ENCODE measurements around the gene DNAH1.

The DNAH1 gene

DNA sequence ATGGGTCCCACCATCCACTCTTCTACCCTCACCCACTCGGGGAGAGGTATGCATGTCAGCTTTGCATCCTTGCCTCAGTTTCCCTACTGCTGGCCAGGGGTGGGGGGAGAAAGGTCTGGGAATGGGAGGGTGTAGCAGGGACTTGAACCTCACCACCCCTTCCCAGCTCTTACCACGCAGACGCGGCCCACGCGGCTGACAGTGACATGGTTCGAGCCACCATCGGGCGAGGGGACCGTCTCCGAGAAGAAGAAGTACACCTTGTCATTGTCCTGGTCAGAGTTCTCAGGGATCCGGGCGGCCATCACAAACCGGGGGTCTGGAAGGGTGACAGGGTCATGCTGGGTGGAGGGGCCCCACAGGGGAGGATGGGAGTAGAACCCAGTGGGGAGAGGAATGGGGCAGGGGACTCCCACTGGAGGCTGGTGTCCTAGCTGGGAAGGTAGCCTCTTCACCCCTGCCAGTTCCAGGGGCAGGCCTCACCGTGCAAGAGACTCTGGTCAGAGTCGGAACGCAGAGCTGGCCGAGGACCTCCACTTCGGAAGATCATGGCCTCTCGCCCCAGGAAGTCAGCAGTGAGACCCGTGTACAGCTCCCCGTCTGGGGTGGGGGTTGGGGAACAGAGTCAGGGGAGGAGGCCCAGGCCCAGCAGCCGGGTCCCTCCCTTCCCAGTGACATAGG is 125.1 kb downstream of the DNAH1 start:
- DNase-seq (ENCODE audit: low read depth): no peak
- H3K4me3 ChIP-seq (ENCODE audit: low read length): no peak overlapping the region
- TF ChIP-seq, protein P1, sequence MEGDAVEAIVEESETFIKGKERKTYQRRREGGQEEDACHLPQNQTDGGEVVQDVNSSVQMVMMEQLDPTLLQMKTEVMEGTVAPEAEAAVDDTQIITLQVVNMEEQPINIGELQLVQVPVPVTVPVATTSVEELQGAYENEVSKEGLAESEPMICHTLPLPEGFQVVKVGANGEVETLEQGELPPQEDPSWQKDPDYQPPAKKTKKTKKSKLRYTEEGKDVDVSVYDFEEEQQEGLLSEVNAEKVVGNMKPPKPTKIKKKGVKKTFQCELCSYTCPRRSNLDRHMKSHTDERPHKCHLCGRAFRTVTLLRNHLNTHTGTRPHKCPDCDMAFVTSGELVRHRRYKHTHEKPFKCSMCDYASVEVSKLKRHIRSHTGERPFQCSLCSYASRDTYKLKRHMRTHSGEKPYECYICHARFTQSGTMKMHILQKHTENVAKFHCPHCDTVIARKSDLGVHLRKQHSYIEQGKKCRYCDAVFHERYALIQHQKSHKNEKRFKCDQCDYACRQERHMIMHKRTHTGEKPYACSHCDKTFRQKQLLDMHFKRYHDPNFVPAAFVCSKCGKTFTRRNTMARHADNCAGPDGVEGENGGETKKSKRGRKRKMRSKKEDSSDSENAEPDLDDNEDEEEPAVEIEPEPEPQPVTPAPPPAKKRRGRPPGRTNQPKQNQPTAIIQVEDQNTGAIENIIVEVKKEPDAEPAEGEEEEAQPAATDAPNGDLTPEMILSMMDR (IDR thresholded peaks at IDR 0.05; ENCODE audit: insufficient read depth, low read depth, low read length, missing control alignments): no peak

DNA sequence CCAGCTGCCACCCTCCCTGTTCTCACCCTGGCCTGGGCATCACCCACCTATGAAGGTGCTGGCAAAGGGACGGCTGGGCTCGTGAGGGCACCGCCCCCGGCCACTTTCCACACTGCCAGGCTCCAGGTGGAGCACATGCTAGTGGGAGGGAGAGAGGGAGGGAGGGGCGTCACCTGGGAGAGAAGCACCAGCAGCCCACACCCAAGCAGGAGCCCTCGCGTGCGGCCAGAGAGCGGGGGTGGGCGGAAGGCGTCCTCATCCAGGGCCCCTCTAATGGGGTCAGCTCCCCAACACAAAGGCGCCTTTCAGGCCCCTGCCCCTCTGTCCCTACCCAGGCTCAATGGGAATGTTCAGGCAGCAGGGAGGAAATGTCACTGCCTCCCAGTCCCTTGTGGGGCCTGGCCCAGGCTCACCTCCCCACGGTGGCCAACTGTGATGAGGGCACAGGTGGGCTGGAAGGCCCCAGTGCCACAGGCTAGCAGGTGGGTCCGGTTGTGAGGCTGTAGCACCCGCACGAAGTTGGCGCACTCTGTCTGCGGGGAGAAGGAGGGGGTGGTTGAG is 125.7 kb downstream of the DNAH1 start:
- no peak for DNase-seq (ENCODE audit: low read depth)
- TF ChIP-seq, protein P1 (IDR thresholded peaks at IDR 0.05; ENCODE audit: insufficient read depth, low read depth, low read length, missing control alignments): no peak
- no peak overlapping the region for H3K4me3 ChIP-seq (ENCODE audit: low read length)

DNA sequence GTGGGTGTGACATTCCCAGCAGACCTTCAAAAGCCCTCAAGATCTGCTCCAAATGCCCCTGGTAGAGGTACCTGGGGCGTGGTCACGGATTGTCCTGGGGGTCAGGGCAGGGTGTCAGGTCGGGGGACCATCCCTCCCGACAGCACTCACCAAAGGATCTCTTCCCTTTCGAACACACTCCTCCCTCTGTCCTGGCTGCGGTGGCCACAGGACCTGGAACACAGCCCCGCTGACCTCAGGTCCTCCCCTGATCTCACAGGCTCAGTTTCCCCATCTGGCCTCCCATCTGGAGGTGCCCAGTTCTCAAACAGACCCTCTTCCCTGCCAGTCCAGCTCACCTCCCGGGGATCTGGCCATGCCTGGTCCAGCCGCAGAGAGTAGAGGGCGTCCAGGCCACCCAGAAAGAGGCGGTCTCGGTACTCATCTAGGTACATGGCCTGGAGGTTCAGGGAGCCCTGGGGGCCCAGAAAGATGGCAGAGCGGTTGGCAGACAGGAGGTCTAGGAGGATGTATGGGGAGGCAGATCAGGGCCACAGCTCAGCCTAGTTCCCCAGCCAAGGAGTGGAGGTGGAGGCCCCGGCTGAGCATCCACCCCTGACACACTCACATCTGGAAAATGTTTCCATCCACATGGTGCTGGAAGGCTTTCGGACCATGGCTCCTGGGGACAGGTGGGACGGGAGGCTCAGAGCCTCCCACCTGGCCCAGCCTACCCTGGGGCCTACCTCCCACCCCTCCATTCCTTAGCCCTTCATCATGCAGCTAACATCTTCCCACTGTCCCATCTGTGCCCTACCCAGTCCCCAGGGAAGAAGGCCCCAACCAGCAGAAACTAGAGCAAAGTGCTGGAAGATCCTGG is 126.5 kb downstream of the DNAH1 start:
- TF ChIP-seq, protein P1 (IDR thresholded peaks at IDR 0.05; ENCODE audit: insufficient read depth, low read depth, low read length, missing control alignments): no peak

DNA sequence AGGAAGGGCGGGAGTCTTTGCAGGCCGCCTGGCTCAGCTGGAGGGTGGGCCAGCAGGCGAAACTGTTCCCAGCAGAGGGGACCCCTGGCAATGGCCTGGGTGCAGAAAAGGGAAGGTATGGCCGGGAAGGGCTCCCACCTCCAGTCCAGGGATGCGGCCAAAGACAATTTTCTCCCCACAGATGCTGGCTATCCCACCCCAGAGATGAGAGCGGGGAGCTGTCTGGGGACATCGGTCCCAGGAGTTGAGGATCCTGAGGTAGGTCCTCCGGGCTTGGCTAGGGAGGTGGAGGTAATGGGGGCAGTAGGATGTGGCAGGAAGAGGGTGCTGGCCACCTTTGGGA is 127.1 kb downstream of the DNAH1 start:
- no peak for DNase-seq (ENCODE audit: low read depth)
- TF ChIP-seq, protein P1 (IDR thresholded peaks at IDR 0.05; ENCODE audit: insufficient read depth, low read depth, low read length, missing control alignments): no peak
- no peak overlapping the region for H3K4me3 ChIP-seq (ENCODE audit: low read length)

More for the DNA sequence above, 126.5 kb downstream of the DNAH1 start:
- H3K4me3 ChIP-seq (ENCODE audit: low read length): no peak overlapping the region
- DNase-seq (ENCODE audit: low read depth): no peak

DNA sequence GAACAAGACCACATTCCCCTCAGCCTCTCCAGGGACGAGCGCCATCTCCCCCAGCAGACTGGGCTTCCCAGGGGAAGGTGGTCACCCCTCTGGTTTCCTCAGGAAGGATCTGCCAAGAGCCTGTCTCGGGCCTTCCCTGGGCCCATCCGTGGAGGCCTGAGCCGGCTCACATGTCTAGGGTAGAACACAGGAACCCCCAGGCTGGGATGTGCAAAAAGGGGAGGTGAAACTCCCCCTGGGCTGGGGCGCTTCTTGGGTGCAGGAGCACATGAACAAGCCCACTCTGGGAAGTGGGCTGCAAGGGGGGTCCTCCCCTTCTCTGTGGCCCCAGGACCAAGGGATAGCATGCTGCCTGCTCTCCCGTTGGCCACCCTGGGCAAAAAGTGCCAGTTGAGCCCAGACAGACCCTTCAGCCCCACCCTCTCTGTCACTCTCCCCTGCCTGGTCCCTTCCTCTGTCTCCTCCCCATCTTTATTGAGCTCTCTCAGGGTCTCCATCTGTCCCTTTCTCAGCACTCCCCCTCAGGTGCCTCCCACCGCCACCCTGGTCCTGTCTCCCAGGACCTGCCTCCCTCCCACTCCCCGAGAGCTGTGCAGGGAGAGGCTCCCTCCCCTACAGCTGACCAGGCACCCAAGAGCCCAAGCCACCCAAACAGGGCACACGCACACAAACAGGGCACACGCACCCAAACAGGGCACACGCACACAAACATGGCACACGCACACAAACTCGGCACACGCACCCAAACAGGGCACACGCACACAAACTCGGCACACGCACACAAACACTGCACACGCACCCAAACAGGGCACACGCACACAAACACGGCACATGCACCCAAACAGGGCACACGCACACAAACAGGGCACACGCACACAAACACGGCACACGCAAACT is 127.9 kb downstream of the DNAH1 start:
- TF ChIP-seq, protein P1 (IDR thresholded peaks at IDR 0.05; ENCODE audit: insufficient read depth, low read depth, low read length, missing control alignments): no peak
- no peak for DNase-seq (ENCODE audit: low read depth)
- H3K4me3 ChIP-seq (ENCODE audit: low read length): no peak overlapping the region
